GM23338 (cell line): ENCODE data around the gene CDH15.

Experiments
- CREB1 ChIP-seq: fragments of 250-450 bp; sonication (Bioruptor Pico); IDR thresholded peaks from 2 replicates; pipeline ENCODE4 v1.5.0; 2020; ENCODE audit warnings: low read depth, mild to moderate bottlenecking, moderate library complexity
- EZH2 ChIP-seq: fragments of 200-600 bp; sonication (generic); IDR thresholded peaks from one replicate; pipeline ENCODE4 v1.8.0; 2017; ENCODE audit warnings: antibody characterized with exemption, mild to moderate bottlenecking, low read depth; ENCODE audit not compliant: unreplicated experiment
- EZH2phosphoT487 ChIP-seq: fragments of 200-600 bp; sonication (generic); IDR thresholded peaks from one replicate; pipeline ENCODE4 v1.8.1; 2018; ENCODE audit warnings: antibody characterized with exemption; ENCODE audit not compliant: unreplicated experiment
- POLR2AphosphoS5 ChIP-seq: IDR thresholded peaks from 2 replicates; pipeline ENCODE4 v1.6.1; 2016; ENCODE audit warnings: antibody characterized with exemption, low read depth
- TF ChIP-seq, protein P1 (sequence below), 2 experiments: fragments of 200-600 bp in 1 of 2; sonication (generic) in 1 of 2; conservative IDR thresholded peaks; 2 replicates each; pipeline versions ENCODE4 v1.5.1 to v1.6.1; 2016 to 2017; ENCODE audit warnings: antibody characterized with exemption in 2 of 2, low read depth in 2 of 2, mild to moderate bottlenecking in 2 of 2, moderate library complexity in 1 of 2
- TF ChIP-seq, protein P2 (sequence below): IDR thresholded peaks from one replicate; pipeline ENCODE4 v1.6.1; 2018; ENCODE audit warnings: antibody characterized with exemption; ENCODE audit not compliant: unreplicated experiment

DNA sequence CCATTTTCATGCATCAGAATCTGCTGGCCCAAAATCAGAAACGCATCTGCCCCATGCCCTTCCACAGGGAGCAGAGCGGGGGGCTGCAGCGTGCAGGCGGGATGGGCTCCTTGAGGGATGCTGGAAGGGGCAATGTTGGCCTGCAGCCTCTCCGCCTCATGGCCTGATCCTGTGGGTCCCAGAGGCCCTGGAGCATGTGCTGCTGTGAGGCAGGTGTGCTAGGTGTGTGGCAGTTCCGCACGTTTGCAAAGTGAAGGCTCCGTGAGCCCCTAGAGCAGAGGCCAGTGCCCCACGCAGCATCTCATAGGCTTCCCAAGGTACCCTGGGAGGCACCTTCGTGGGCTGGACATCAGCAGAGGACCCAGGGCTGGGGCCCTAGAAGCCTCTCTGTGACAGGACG lies 36.4 kb upstream of the CDH15 start:
- TF ChIP-seq, protein P1, sequence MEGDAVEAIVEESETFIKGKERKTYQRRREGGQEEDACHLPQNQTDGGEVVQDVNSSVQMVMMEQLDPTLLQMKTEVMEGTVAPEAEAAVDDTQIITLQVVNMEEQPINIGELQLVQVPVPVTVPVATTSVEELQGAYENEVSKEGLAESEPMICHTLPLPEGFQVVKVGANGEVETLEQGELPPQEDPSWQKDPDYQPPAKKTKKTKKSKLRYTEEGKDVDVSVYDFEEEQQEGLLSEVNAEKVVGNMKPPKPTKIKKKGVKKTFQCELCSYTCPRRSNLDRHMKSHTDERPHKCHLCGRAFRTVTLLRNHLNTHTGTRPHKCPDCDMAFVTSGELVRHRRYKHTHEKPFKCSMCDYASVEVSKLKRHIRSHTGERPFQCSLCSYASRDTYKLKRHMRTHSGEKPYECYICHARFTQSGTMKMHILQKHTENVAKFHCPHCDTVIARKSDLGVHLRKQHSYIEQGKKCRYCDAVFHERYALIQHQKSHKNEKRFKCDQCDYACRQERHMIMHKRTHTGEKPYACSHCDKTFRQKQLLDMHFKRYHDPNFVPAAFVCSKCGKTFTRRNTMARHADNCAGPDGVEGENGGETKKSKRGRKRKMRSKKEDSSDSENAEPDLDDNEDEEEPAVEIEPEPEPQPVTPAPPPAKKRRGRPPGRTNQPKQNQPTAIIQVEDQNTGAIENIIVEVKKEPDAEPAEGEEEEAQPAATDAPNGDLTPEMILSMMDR (conservative IDR thresholded peaks at IDR 0.05; ENCODE audit: low read depth in 2 of 2) = no peak
- TF ChIP-seq POLR2AphosphoS5 (no peak), EZH2 (no peak), EZH2phosphoT487 (no peak), CREB1 (no peak)
- TF ChIP-seq, protein P2, sequence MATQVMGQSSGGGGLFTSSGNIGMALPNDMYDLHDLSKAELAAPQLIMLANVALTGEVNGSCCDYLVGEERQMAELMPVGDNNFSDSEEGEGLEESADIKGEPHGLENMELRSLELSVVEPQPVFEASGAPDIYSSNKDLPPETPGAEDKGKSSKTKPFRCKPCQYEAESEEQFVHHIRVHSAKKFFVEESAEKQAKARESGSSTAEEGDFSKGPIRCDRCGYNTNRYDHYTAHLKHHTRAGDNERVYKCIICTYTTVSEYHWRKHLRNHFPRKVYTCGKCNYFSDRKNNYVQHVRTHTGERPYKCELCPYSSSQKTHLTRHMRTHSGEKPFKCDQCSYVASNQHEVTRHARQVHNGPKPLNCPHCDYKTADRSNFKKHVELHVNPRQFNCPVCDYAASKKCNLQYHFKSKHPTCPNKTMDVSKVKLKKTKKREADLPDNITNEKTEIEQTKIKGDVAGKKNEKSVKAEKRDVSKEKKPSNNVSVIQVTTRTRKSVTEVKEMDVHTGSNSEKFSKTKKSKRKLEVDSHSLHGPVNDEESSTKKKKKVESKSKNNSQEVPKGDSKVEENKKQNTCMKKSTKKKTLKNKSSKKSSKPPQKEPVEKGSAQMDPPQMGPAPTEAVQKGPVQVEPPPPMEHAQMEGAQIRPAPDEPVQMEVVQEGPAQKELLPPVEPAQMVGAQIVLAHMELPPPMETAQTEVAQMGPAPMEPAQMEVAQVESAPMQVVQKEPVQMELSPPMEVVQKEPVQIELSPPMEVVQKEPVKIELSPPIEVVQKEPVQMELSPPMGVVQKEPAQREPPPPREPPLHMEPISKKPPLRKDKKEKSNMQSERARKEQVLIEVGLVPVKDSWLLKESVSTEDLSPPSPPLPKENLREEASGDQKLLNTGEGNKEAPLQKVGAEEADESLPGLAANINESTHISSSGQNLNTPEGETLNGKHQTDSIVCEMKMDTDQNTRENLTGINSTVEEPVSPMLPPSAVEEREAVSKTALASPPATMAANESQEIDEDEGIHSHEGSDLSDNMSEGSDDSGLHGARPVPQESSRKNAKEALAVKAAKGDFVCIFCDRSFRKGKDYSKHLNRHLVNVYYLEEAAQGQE = no peak
